Measurements from ENCODE around the gene NAT8L. TPM values are rescaled to one million over a fixed set of nuclear protein-coding genes. Genes with fewer than 3 reads are reported as not detected.

The NAT8L gene
- polyA plus RNA-seq = 0.01 to 0.18 TPM (median 0.01 TPM) in 3 replicates
- 0.06 TPM for polyA plus RNA-seq (2011; ENCODE audit: low read depth)
- 0.10 and 0.21 TPM in 2 replicates for polyA plus RNA-seq (2011; cell fraction: cytosol; rRNA removed)
- 0.76 and 1.1 TPM in 2 replicates for polyA plus RNA-seq (2011; cell fraction: nucleus; rRNA removed)
- polyA plus RNA-seq (2012; ENCODE audit: low replicate concordance) = 0.05 and 0.11 TPM in 2 replicates
- polyA minus RNA-seq = 0.66 to 0.70 TPM in 2 of 3 replicates, not detected in the other
- 0.96 TPM for polyA minus RNA-seq (2011; cell fraction: cytosol; rRNA and poly(A)+ RNA removed)
- 0.63 and 0.78 TPM in 2 replicates for polyA minus RNA-seq (2011; cell fraction: nucleus; rRNA and poly(A)+ RNA removed)

- H3K9ac ChIP-seq (ENCODE audit: control insufficient read depth, extremely low read depth, insufficient read depth, low read length) = no peak within 1 kb of the TSS
- H3K9me3 ChIP-seq (ENCODE audit: control insufficient read depth, low read depth, low read length) = no peaks in the 10 kb centered on the region
- FAIRE-seq = no peak
- H4K20me1 ChIP-seq (ENCODE audit: control insufficient read depth, extremely low read depth, insufficient read depth, low read length) = no peaks in the 10 kb centered on the region
- no peaks in the 10 kb centered on the region for H3K79me2 ChIP-seq (ENCODE audit: control insufficient read depth, insufficient read depth, low read length)
- TF ChIP-seq CTCF (optimal IDR thresholded peaks at IDR 0.05 in 1 of 3, IDR thresholded peaks at IDR 0.05 in 1 of 3, conservative IDR thresholded peaks at IDR 0.05 in 1 of 3; ENCODE audit: extremely low read depth in 1 of 3, insufficient read depth in 2 of 3, low read length in 3 of 3) (no peak), EZH2 (IDR thresholded peaks at IDR 0.05; ENCODE audit: low read length) (no peak)
- H3K4me2 ChIP-seq (ENCODE audit: control insufficient read depth, extremely low read depth, insufficient read depth, low read depth, low read length) = no peak within 1 kb of the TSS
- no peak within 1 kb of the TSS for H2AFZ ChIP-seq (ENCODE audit: control insufficient read depth, low read length)
- H3K9me1 ChIP-seq (ENCODE audit: control insufficient read depth, extremely low read depth, insufficient read depth, low read length) = no peaks in the 10 kb centered on the region
- H3K4me3 ChIP-seq (ENCODE audit: control insufficient read depth in 2 of 3, extremely low read depth in 1 of 3, insufficient read depth in 2 of 3, low read depth in 1 of 3, low read length in 3 of 3) = no peak within 1 kb of the TSS
- H3K27me3 ChIP-seq (ENCODE audit: control insufficient read depth, extremely low read depth, insufficient read depth, low read length) = peaks cover 56% of the 10 kb centered on the region
- no peak within 1 kb of the TSS for H3K27ac ChIP-seq (ENCODE audit: control insufficient read depth, insufficient read depth, low read length)
- dilution Hi-C loops (cut with MboI; ENCODE audit: extremely low pct_ligation_motif_present, low sequenced_read_pairs) = no loop called here
- DNase-seq (ENCODE audit: low read depth, low spot score) = no peak
- no peaks in the 10 kb centered on the region for H3K4me1 ChIP-seq (ENCODE audit: control insufficient read depth, extremely low read depth, insufficient read depth, low read length)
- H3K36me3 ChIP-seq (ENCODE audit: control insufficient read depth in 2 of 2, extremely low read depth in 1 of 2, insufficient read depth in 2 of 2, low read length in 2 of 2) = no peaks in the 10 kb centered on the region
Observed at GRCh38 chr4:2059046-2059725, at the start of gene NAT8L. Gene NAT8L, plus strand, starts transcription at chr4:2059327. Its CDS starts 185 bp downstream, at chr4:2059512.

GRCh38 chr4:2009651-2010233 lies 49.4 kb upstream of the NAT8L start:
- Histone ChIP-seq H3K36me3 (ENCODE audit: control insufficient read depth in 2 of 2, extremely low read depth in 1 of 2, insufficient read depth in 2 of 2, low read length in 2 of 2) (peaks cover 0 to 4% of the 10 kb centered on the region in 2 experiments), H3K4me3 (ENCODE audit: control insufficient read depth in 2 of 3, extremely low read depth in 1 of 3, insufficient read depth in 2 of 3, low read depth in 1 of 3, low read length in 3 of 3) (peak overlapping the region; percentile 83 to 100 (median 85)), H3K4me1 (ENCODE audit: control insufficient read depth, extremely low read depth, insufficient read depth, low read length) (peaks cover 17% of the 10 kb centered on the region), H2AFZ (ENCODE audit: control insufficient read depth, low read length) (peak overlapping the region; percentile 100), H4K20me1 (ENCODE audit: control insufficient read depth, extremely low read depth, insufficient read depth, low read length) (no peaks in the 10 kb centered on the region), H3K27me3 (ENCODE audit: control insufficient read depth, extremely low read depth, insufficient read depth, low read length) (no peaks in the 10 kb centered on the region), H3K27ac (ENCODE audit: control insufficient read depth, insufficient read depth, low read length) (peak overlapping the region; percentile 8), H3K79me2 (ENCODE audit: control insufficient read depth, insufficient read depth, low read length) (peaks cover 36% of the 10 kb centered on the region), H3K4me2 (ENCODE audit: control insufficient read depth, extremely low read depth, insufficient read depth, low read depth, low read length) (peak overlapping the region; percentile 91), H3K9ac (ENCODE audit: control insufficient read depth, extremely low read depth, insufficient read depth, low read length) (peak overlapping the region; percentile 95), H3K9me1 (ENCODE audit: control insufficient read depth, extremely low read depth, insufficient read depth, low read length) (no peaks in the 10 kb centered on the region), H3K9me3 (ENCODE audit: control insufficient read depth, low read depth, low read length) (no peaks in the 10 kb centered on the region)
- TF ChIP-seq EZH2 (IDR thresholded peaks at IDR 0.05; ENCODE audit: low read length) (no peak), CTCF (optimal IDR thresholded peaks at IDR 0.05 in 1 of 3, IDR thresholded peaks at IDR 0.05 in 1 of 3, conservative IDR thresholded peaks at IDR 0.05 in 1 of 3; ENCODE audit: extremely low read depth in 1 of 3, insufficient read depth in 2 of 3, low read length in 3 of 3) (peak in 2 of 3 experiments; percentile 27 to 37)
- dilution Hi-C loops (cut with MboI; ENCODE audit: extremely low pct_ligation_motif_present, low sequenced_read_pairs) = loop anchor here (10.0 kb wide), 1 partner anchor 55 kb away; no protein-coding TSS in a partner anchor
- no peak for FAIRE-seq
- no peak for DNase-seq (ENCODE audit: low read depth, low spot score)

Data from keratinocyte (primary cell).